Osteoblast (primary cell): ENCODE results near the gene TAOK1. TPM values are rescaled to one million over a fixed set of nuclear protein-coding genes. Genes with fewer than 3 reads are reported as not detected.
"Not testable (repeated sequence)": the region's sequence is repeated elsewhere in the genome, so short reads cannot be mapped to it uniquely, and the experiment has no call there.

Experiments used
- DNase-seq: peaks from one replicate; pipeline ENCODE4 v3.0.0; 2011; ENCODE audit warnings: low spot score, mixed read lengths; ENCODE audit not compliant: insufficient read length; ENCODE audit errors: missing footprints
- H2AFZ ChIP-seq: 2 replicates; pipeline ENCODE4 v1.6.0; 2011; ENCODE audit warnings: mild to moderate bottlenecking, low read length
- H3K27ac ChIP-seq: 2 replicates; pipeline ENCODE4 v1.5.1; 2011; ENCODE audit warnings: mild to moderate bottlenecking, low read depth, low read length, moderate library complexity
- H3K27me3 ChIP-seq: 2 replicates; pipeline ENCODE4 v1.6.0; 2012; ENCODE audit warnings: mild to moderate bottlenecking, control low read depth, inconsistent platforms, low read length, moderate library complexity; ENCODE audit not compliant: insufficient read depth
- H3K36me3 ChIP-seq: 2 replicates; pipeline ENCODE4 v1.5.1; 2011; ENCODE audit warnings: mild to moderate bottlenecking, low read length, control low read depth, moderate library complexity; ENCODE audit not compliant: insufficient read depth
- H3K4me1 ChIP-seq: 2 replicates; pipeline ENCODE4 v1.5.1; 2011; ENCODE audit warnings: mild to moderate bottlenecking, low read length, control low read depth, moderate library complexity; ENCODE audit not compliant: insufficient read depth
- H3K4me2 ChIP-seq: 2 replicates; pipeline ENCODE4 v1.6.0; 2011; ENCODE audit warnings: mild to moderate bottlenecking, low read length; ENCODE audit not compliant: insufficient read depth
- H3K4me3 ChIP-seq: fragments of 200-600 bp; sonication (generic); 3 replicates; pipeline ENCODE4 v1.5.1; 2012; ENCODE audit warnings: mild to moderate bottlenecking, low read length, inconsistent platforms; ENCODE audit not compliant: insufficient read depth
- H3K79me2 ChIP-seq: 2 replicates; pipeline ENCODE4 v1.6.0; 2012; ENCODE audit warnings: mild to moderate bottlenecking, low read length, control low read depth, inconsistent platforms; ENCODE audit not compliant: insufficient read depth
- H3K9me3 ChIP-seq: 2 replicates; pipeline ENCODE4 v1.5.1; 2011; ENCODE audit warnings: low read depth, low read length, control low read depth
- H4K20me1 ChIP-seq: 2 replicates; pipeline ENCODE4 v1.6.0; 2012; ENCODE audit warnings: mild to moderate bottlenecking, low read length, control low read depth; ENCODE audit not compliant: insufficient read depth
- CTCF ChIP-seq: IDR thresholded peaks from 2 replicates; pipeline ENCODE4 v1.5.1; 2011; ENCODE audit warnings: mild to moderate bottlenecking, low read depth, low read length, moderate library complexity; ENCODE audit errors: extremely low read depth
- total RNA-seq: library from RNA; depleted of rRNA; stranded (reverse); fragments of >200 nt; gene quantifications from 2 replicates; pipeline ENCODE4 v1.2.3, GENCODE V29; 2012

Gene TAOK1
- total RNA-seq, 1 donor = 68.4 TPM

- Histone ChIP-seq H2AFZ (no peak overlapping the region), H3K4me2 (no peak overlapping the region), H4K20me1 (peaks cover 23% of the 10 kb centered on the region), H3K4me3 (no peak overlapping the region), H3K4me1 (no peaks in the 10 kb centered on the region), H3K27ac (no peak overlapping the region), H3K9me3 (no peaks in the 10 kb centered on the region), H3K36me3 (peaks cover 6% of the 10 kb centered on the region), H3K27me3 (no peaks in the 10 kb centered on the region), H3K79me2 (peaks cover 69% of the 10 kb centered on the region)
- TF ChIP-seq CTCF = no peak
- no peak for DNase-seq
Observed at GRCh38 chr17:29461483-29462206, 71.5 kb downstream of the TAOK1 start.

GRCh38 chr17:29469276-29469675 is 79.1 kb downstream of the TAOK1 start:
- no peak for DNase-seq
- Histone ChIP-seq H3K27me3 (no peaks in the 10 kb centered on the region), H2AFZ (no peak overlapping the region), H3K4me1 (no peaks in the 10 kb centered on the region), H3K9me3 (no peaks in the 10 kb centered on the region), H3K36me3 (peaks cover 27% of the 10 kb centered on the region), H3K4me2 (no peak overlapping the region), H4K20me1 (no peaks in the 10 kb centered on the region), H3K4me3 (no peak overlapping the region), H3K27ac (no peak overlapping the region), H3K79me2 (peaks cover 11% of the 10 kb centered on the region)
- no peak for TF ChIP-seq CTCF

DNA sequence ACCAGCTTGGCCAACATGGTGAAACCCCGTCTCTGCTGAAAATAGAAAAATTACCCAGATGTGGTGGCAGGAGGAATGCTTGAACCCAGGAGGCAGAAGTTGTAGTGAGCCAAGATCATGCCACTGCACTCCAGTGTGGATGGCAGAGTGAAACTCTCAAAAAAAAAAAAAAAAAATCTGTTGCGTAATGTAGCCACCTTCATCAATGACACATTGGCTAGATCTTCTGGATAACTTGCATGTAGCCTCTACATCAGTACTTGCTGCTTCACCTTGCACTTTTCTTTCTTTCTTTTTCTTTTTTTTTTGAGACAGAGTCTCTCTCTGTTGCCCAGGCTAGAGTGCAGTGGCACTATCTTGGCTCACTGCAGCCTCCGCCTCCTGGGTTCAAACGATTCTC is 83.3 kb downstream of the TAOK1 start:
- H3K27me3 ChIP-seq, H3K79me2 ChIP-seq, H3K9me3 ChIP-seq, H4K20me1 ChIP-seq, H3K4me3 ChIP-seq, H2AFZ ChIP-seq, H3K27ac ChIP-seq, H3K4me2 ChIP-seq, DNase-seq, H3K4me1 ChIP-seq: not testable (repeated sequence)
- H3K36me3 ChIP-seq = peaks cover 27% of the 10 kb centered on the region

DNA sequence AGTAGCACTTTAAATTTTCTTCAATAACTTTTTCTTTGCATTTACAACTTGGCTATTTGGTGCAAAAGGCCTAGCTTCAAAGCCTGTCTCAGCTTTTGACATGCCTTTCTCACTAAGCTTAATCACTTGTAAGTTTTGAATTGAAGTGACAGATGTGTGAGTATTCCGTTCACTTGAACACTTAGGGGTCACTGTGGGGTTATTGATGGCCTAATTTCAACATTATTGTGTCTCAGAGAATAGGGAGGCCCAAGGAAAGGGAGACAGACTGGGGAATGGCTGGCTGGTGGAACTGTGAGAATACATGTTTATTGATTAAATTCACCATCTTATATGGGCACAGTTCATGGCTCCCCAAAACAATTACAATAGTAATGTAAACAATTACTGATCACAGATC is 84.1 kb downstream of the TAOK1 start:
- no peaks in the 10 kb centered on the region for H3K27me3 ChIP-seq
- no peaks in the 10 kb centered on the region for H4K20me1 ChIP-seq

More for the DNA sequence above, 84.1 kb downstream of the TAOK1 start:
- no peak overlapping the region for H2AFZ ChIP-seq
- H3K4me2 ChIP-seq = no peak overlapping the region
- H3K79me2 ChIP-seq = peaks cover 11% of the 10 kb centered on the region
- H3K4me1 ChIP-seq = peaks cover 3% of the 10 kb centered on the region
- TF ChIP-seq CTCF = no peak
- no peak for DNase-seq
- H3K36me3 ChIP-seq = peaks cover 20% of the 10 kb centered on the region
- H3K9me3 ChIP-seq = no peaks in the 10 kb centered on the region
- H3K4me3 ChIP-seq = no peak overlapping the region
- H3K27ac ChIP-seq = no peak overlapping the region
